HepG2 (cell line): Measurements from ENCODE around the gene FAM117A. TPM values are rescaled to one million over a fixed set of nuclear protein-coding genes. Genes with fewer than 3 reads are reported as not detected.

Experiments
- ATAC-seq: fragments of 200-7000 bp; cut with Tn5 transposase; 3 replicates; pipeline ENCODE4 v1.9.1; 2020; ENCODE audit warnings: mild to moderate bottlenecking, moderate library complexity
- BruUV-seq: library from RNA; stranded (reverse); fragments of 400-500 nt; replicated peaks from 2 replicates; lab custom pipeline; 2021; lab: Mats Ljungman, UMichigan
- CTCF ChIA-PET: fragments of 300-600 bp; formaldehyde crosslinking; extraction: SDS; loops from one replicate; lab custom pipeline; 2021; ENCODE audit warnings: low total read pairs, inconsistent platforms, low intra/inter-chr PET ratio; lab: Yijun Ruan, JAX
- POLR2A ChIA-PET: fragments of 350-600 bp; sonication (Branson Sonifier 250); formaldehyde crosslinking; loops from one replicate; lab custom pipeline; 2020; ENCODE audit warnings: antibody characterized with exemption, inconsistent platforms; lab: Yijun Ruan, JAX
- DNase-seq: peaks from one replicate; pipeline ENCODE4 v3.0.0-alpha.2; 2015; ENCODE audit warnings: low spot score
- FAIRE-seq: peaks from 3 replicates; lab custom pipeline; 2011; peaks lifted over from hg19 to GRCh38; lab: Jason Lieb, UNC
- H2AFZ ChIP-seq: one replicate; pipeline ENCODE4 v1.6.1; 2011; ENCODE audit warnings: low read length, inconsistent platforms
- H3K27ac ChIP-seq: fragments of 300-600 bp; 3 replicates; pipeline ENCODE4 v1.8.0; 2011; ENCODE audit warnings: mixed run types, mild to moderate bottlenecking, mixed read lengths, low read length, inconsistent platforms; ENCODE audit not compliant: insufficient read depth; ENCODE audit errors: extremely low read length
- H3K27me3 ChIP-seq, 2 experiments: fragments of 200-600 bp in 1 of 2; 2 replicates in 1 of 2; 3 replicates in 1 of 2; pipeline versions ENCODE4 v1.6.0 to v1.8.0; 2011; ENCODE audit warnings: low read length in 2 of 2, mild to moderate bottlenecking in 2 of 2, moderate library complexity in 2 of 2, inconsistent platforms in 1 of 2; ENCODE audit not compliant: insufficient read depth in 2 of 2, control insufficient read depth in 1 of 2
- H3K36me3 ChIP-seq, 2 experiments: fragments of 200-600 bp in 1 of 2; replicated peaks in 1 of 2; 2 replicates in 1 of 2; 3 replicates in 1 of 2; pipeline versions ENCODE4 v1.5.1 to v1.8.0; 2011; ENCODE audit warnings: low read length in 2 of 2, inconsistent platforms in 1 of 2; ENCODE audit not compliant: insufficient read depth in 2 of 2, control insufficient read depth in 1 of 2
- H3K4me1 ChIP-seq: 2 replicates; pipeline ENCODE4 v1.5.1; 2012; ENCODE audit warnings: low read length, inconsistent platforms; ENCODE audit not compliant: insufficient read depth
- H3K4me2 ChIP-seq: 2 replicates; pipeline ENCODE4 v1.6.0; 2011; ENCODE audit warnings: low read depth, low read length, inconsistent platforms
- H3K4me3 ChIP-seq, 3 experiments: fragments of 200-600 bp in 1 of 3; sonication (generic), shearing (Covaris generic) in 1 of 3; replicated peaks in 1 of 3; 2 replicates each; pipeline ENCODE4 v1.5.1; 2011 to 2016; ENCODE audit warnings: low read length in 3 of 3, inconsistent platforms in 2 of 3, low read depth in 2 of 3, mild to moderate bottlenecking in 2 of 3, control low read depth in 1 of 3, mixed read lengths in 1 of 3; ENCODE audit not compliant: insufficient read depth in 1 of 3
- H3K79me2 ChIP-seq: one replicate; pipeline ENCODE4 v1.6.1; 2011; ENCODE audit warnings: low read length, inconsistent platforms; ENCODE audit not compliant: insufficient read depth
- H3K9ac ChIP-seq: 2 replicates; pipeline ENCODE4 v1.6.0; 2011; ENCODE audit warnings: mild to moderate bottlenecking, low read depth, low read length, inconsistent platforms; ENCODE audit not compliant: insufficient read depth
- H3K9me3 ChIP-seq: 2 replicates; pipeline ENCODE4 v1.5.1; 2012; ENCODE audit warnings: mild to moderate bottlenecking, low read length
- H4K20me1 ChIP-seq: 2 replicates; pipeline ENCODE4 v1.6.0; 2011; ENCODE audit warnings: inconsistent platforms, mild to moderate bottlenecking, low read length, moderate library complexity; ENCODE audit not compliant: insufficient read depth
- AFF4 ChIP-seq: sonication (generic); formaldehyde crosslinking; IDR thresholded peaks from 2 replicates; pipeline ENCODE4 v1.4.0; 2020; ENCODE audit warnings: missing genetic modification reagents
- ERF ChIP-seq: IDR thresholded peaks from 2 replicates; pipeline ENCODE4 v1.6.1; 2018; ENCODE audit warnings: missing biosample characterization, missing genetic modification reagents
- KLF11 ChIP-seq: IDR thresholded peaks from 2 replicates; pipeline ENCODE4 v1.6.1; 2016; ENCODE audit warnings: missing compliant biosample characterization
- MEF2D ChIP-seq: sonication (generic); formaldehyde crosslinking; IDR thresholded peaks from 2 replicates; pipeline ENCODE4 v1.5.1; 2020; ENCODE audit warnings: mild to moderate bottlenecking, missing genetic modification reagents
- MTF2 ChIP-seq: sonication (generic); formaldehyde crosslinking; IDR thresholded peaks from 2 replicates; pipeline ENCODE4 v1.5.0; 2020; ENCODE audit warnings: missing genetic modification reagents, borderline replicate concordance
- NCOA1 ChIP-seq: sonication (generic); formaldehyde crosslinking; IDR thresholded peaks from 2 replicates; pipeline ENCODE4 v1.9.0; 2021; ENCODE audit warnings: missing genetic modification reagents
- PAX8 ChIP-seq: sonication (generic); formaldehyde crosslinking; IDR thresholded peaks from 2 replicates; pipeline ENCODE4 v1.8.0; 2022; ENCODE audit warnings: mild to moderate bottlenecking, missing genetic modification reagents, borderline replicate concordance
- REXO4 ChIP-seq: sonication (generic); formaldehyde crosslinking; IDR thresholded peaks from 2 replicates; pipeline ENCODE4 v1.8.0; 2022; ENCODE audit warnings: missing genetic modification reagents, mild to moderate bottlenecking, borderline replicate concordance
- RFX1 ChIP-seq: fragments of 450-650 bp; IDR thresholded peaks from 2 replicates; pipeline ENCODE4 v1.6.1; 2017
- RFX3 ChIP-seq: IDR thresholded peaks from 2 replicates; pipeline ENCODE4 v1.6.1; 2016; ENCODE audit warnings: missing biosample characterization, missing genetic modification reagents
- SRSF4 ChIP-seq: fragments of 200-400 bp; formaldehyde crosslinking; IDR thresholded peaks from one replicate; pipeline ENCODE4 v1.6.1; 2018; ENCODE audit warnings: mild to moderate bottlenecking, low read depth, low read length, moderate library complexity; ENCODE audit not compliant: poor library complexity, severe bottlenecking
- ZBTB7B ChIP-seq: sonication (generic); formaldehyde crosslinking; IDR thresholded peaks from 2 replicates; pipeline ENCODE4 v1.4.0; 2020; ENCODE audit warnings: missing genetic modification reagents
- ZNF333 ChIP-seq: sonication (generic); formaldehyde crosslinking; IDR thresholded peaks from 2 replicates; pipeline ENCODE4 v1.4.0; 2020; ENCODE audit warnings: mild to moderate bottlenecking, missing genetic modification reagents, borderline replicate concordance
- ZNF598 ChIP-seq: sonication (generic); formaldehyde crosslinking; IDR thresholded peaks from 2 replicates; pipeline ENCODE4 v1.5.1; 2020; ENCODE audit warnings: mild to moderate bottlenecking, missing genetic modification reagents, borderline replicate concordance
- ZNF7 ChIP-seq: IDR thresholded peaks from 2 replicates; pipeline ENCODE4 v1.6.1; 2016; ENCODE audit warnings: missing biosample characterization, missing genetic modification reagents
- ZNF841 ChIP-seq: sonication (generic); formaldehyde crosslinking; IDR thresholded peaks from 2 replicates; pipeline ENCODE4 v1.8.1; 2023; ENCODE audit warnings: missing genetic modification reagents, borderline replicate concordance
- ZNF878 ChIP-seq: sonication (generic); formaldehyde crosslinking; IDR thresholded peaks from 2 replicates; pipeline ENCODE4 v1.8.1; 2023; ENCODE audit warnings: mild to moderate bottlenecking, missing genetic modification reagents, moderate library complexity
- WGBS: methylation state at CpG from one replicate; pipeline ENCODE4 v1.1.6; 2017; ENCODE audit warnings: low lambda C conversion rate; 5-methylcytosine and 5-hydroxymethylcytosine counted together
- in situ Hi-C: cut with HindIII; loops from 2 replicates; pipeline ENCODE4 v1.10.0; 2017; ENCODE audit warnings: low pct_unique_long_range_greater_than_20kb; ENCODE audit not compliant: extremely low pct_ligation_motif_present
- intact Hi-C: fragments of 100-400 bp; cut with micrococcal nuclease; formaldehyde crosslinking; loops from one replicate; pipeline ENCODE4 v1.10.0; 2022; ENCODE audit not compliant: unreplicated experiment
- polyA plus RNA-seq, 8 experiments: library from polyadenylated mRNA; depleted of rRNA in 3 of 8; stranded (reverse) in 7 of 8; unstranded in 1 of 8; fragments of >200 nt; fragmentation: Illumina TruSeq in 4 of 8; extraction: Trizol in 4 of 8; gene quantifications; 2 replicates each; pipeline versions ENCODE4 v1.2.1 to v1.2.3, GENCODE V29; 2011 to 2016; ENCODE audit warnings: low read depth in 4 of 8, missing spikeins in 1 of 8, mixed read lengths in 1 of 8; ENCODE audit not compliant: insufficient read depth in 1 of 8
- total RNA-seq, 5 experiments: library from RNA; depleted of rRNA; stranded (reverse); fragments of >200 nt; fragmentation: Illumina TruSeq; extraction: Trizol; gene quantifications; 2 replicates each; pipeline ENCODE4 v1.2.3, GENCODE V29; 2016; ENCODE audit warnings: low read depth in 1 of 5
- TF ChIP-seq, protein P1 (sequence below): sonication (generic); formaldehyde crosslinking; IDR thresholded peaks from 2 replicates; pipeline ENCODE4 v1.4.0; 2020; ENCODE audit warnings: missing genetic modification reagents, borderline replicate concordance

FAM117A gene
- total and polyA plus RNA-seq, 2 of the 13 experiments (the other 11 are each of a cell fraction or from before 2014, with no cell fraction given), result 12.1 to 19.8 TPM

DNA sequence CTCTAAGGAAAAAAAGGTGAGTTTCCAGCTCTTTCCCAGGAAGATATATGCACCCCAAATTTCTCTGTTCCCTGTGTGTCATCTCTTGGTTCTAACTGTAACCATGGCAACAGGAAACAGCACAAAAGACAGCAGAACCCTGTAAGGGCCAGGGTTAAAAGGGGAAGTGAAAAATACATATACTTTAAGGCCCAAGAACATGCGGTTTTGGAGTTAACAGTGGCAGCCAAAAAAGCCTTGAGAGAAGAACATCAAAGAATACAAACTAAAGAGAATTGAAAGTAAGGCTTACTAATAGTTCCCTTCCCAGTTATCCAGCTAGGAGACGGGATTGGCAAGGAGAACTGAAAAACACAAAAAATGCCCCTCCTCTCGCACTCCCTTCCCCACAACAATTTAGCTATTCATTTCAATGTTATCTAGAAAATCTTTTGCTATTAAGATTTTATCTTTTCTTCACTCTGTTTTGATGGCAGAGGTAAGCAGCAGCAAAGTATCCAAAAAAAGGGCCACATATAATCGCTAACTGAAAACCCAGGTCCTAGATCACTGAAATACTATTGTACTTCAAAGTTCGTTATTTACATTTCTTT lies 87.6 kb downstream of the FAM117A start:
- CTCF ChIA-PET, result interaction anchor here (1.0 kb wide), 1 partner anchor 18 kb away, joined by 3 read pairs; no protein-coding TSS in a partner anchor
- no TSS peak for BruUV-seq
- peaks cover 11% of the 10 kb centered on the region; the same call in 1 of the 2 replicates for H4K20me1 ChIP-seq

More for the DNA sequence above, 87.6 kb downstream of the FAM117A start:
- Histone ChIP-seq H3K4me2 (peak overlapping the region; percentile 94), H3K4me1 (peaks cover 37% of the 10 kb centered on the region), H3K27ac (peak overlapping the region; percentile 73), H3K36me3 (peaks cover 0 to 11% of the 10 kb centered on the region in 2 experiments; a peak in 3 of 5 replicates), H2AFZ (no peak overlapping the region), H3K9me3 (no peaks in the 10 kb centered on the region), H3K9ac (peak overlapping the region; percentile 80), H3K79me2 (peaks cover 54% of the 10 kb centered on the region), H3K27me3 (no peaks in the 10 kb centered on the region; a peak in 1 of 5 replicates), H3K4me3 (peak overlapping the region; percentile 68 to 77 (median 74); a peak in 5 of 6 replicates)
- intact Hi-C loops, result no loop called here
- POLR2A ChIA-PET, result interaction anchor here (1.5 kb wide), 1 partner anchor 112 kb away, joined by 3 read pairs; the partner anchor contains the start of gene KAT7
- 46% methylated on average over 5 of the region's 5 CpGs for WGBS
- FAIRE-seq (no peak), DNase-seq (no peak), ATAC-seq (no peak)
- TF ChIP-seq REXO4, result no peak
- TF ChIP-seq ZNF841 (CRISPR knock-in tag), result no peak
- peak; percentile 45; the same call in 1 of the 2 replicates for TF ChIP-seq ZNF7
- no peak for TF ChIP-seq SRSF4
- TF ChIP-seq NCOA1 (CRISPR knock-in tag), result 0 out of 2 replicates have a peak, but pooled peaks have one; percentile 20
- no peak for TF ChIP-seq ZBTB7B
- TF ChIP-seq AFF4, result no peak
- no peak for TF ChIP-seq ERF (CRISPR knock-in tag)
- no peak for TF ChIP-seq KLF11 (CRISPR knock-in tag)
- TF ChIP-seq ZNF598 (CRISPR knock-in tag), result no peak
- no peak for TF ChIP-seq PAX8 (CRISPR knock-in tag)
- peak; percentile 80 for TF ChIP-seq RFX1
- no peak for TF ChIP-seq ZNF333 (CRISPR knock-in tag)
- no peak for TF ChIP-seq MEF2D (CRISPR knock-in tag)
- TF ChIP-seq RFX3 (CRISPR knock-in tag), result peak; percentile 75
- TF ChIP-seq MTF2, result no peak
- TF ChIP-seq, protein P1, sequence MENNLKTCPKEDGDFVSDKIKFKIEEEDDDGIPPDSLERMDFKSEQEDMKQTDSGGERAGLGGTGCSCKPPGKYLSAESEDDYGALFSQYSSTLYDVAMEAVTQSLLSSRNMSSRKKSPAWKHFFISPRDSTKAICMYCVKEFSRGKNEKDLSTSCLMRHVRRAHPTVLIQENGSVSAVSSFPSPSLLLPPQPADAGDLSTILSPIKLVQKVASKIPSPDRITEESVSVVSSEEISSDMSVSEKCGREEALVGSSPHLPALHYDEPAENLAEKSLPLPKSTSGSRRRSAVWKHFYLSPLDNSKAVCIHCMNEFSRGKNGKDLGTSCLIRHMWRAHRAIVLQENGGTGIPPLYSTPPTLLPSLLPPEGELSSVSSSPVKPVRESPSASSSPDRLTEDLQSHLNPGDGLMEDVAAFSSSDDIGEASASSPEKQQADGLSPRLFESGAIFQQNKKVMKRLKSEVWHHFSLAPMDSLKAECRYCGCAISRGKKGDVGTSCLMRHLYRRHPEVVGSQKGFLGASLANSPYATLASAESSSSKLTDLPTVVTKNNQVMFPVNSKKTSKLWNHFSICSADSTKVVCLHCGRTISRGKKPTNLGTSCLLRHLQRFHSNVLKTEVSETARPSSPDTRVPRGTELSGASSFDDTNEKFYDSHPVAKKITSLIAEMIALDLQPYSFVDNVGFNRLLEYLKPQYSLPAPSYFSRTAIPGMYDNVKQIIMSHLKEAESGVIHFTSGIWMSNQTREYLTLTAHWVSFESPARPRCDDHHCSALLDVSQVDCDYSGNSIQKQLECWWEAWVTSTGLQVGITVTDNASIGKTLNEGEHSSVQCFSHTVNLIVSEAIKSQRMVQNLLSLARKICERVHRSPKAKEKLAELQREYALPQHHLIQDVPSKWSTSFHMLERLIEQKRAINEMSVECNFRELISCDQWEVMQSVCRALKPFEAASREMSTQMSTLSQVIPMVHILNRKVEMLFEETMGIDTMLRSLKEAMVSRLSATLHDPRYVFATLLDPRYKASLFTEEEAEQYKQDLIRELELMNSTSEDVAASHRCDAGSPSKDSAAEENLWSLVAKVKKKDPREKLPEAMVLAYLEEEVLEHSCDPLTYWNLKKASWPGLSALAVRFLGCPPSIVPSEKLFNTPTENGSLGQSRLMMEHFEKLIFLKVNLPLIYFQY, result peak; percentile 1; the same call in 1 of the 2 replicates
- no peak for TF ChIP-seq ZNF878 (CRISPR knock-in tag)
- in situ Hi-C loops, result no loop called here
